Pancreas (tissue), 10 donors: ENCODE results near the gene SCUBE3. TPM values are rescaled to one million over a fixed set of nuclear protein-coding genes. Genes with fewer than 3 reads are reported as not detected.

Source experiments
- ATAC-seq, 4 donors: fragments of 200-7000 bp; cut with Tn5 transposase; one replicate each; pipeline versions ENCODE4 v1.8.0 to v1.9.1; 2020; ENCODE audit warnings: mild to moderate bottlenecking in 4 of 4, moderate library complexity in 4 of 4
- DNase-seq, 6 donors: peaks; one replicate each; pipeline ENCODE4 v3.0.0-alpha.2; 2020
- FAIRE-seq: peaks from 2 replicates; lab custom pipeline; 2012; peaks lifted over from hg19 to GRCh38; lab: Jason Lieb, UNC
- H3K27ac ChIP-seq, 4 donors: fragments of 200-600 bp; sonication (generic); 1 replicate in 3 of 4; 2 replicates in 1 of 4; pipeline versions ENCODE4 v1.5.0 to v1.8.0; 2020
- H3K27me3 ChIP-seq, 4 donors: fragments of 200-600 bp; one replicate each; pipeline ENCODE4 v1.8.0; 2021
- H3K36me3 ChIP-seq, 3 donors: fragments of 200-600 bp; sonication (generic) in 1 of 3; one replicate each; pipeline versions ENCODE4 v1.5.0 to v1.8.0; 2020 to 2021
- H3K4me1 ChIP-seq, 3 donors: fragments of 200-600 bp; one replicate each; pipeline ENCODE4 v1.8.0; 2021
- H3K4me3 ChIP-seq, 4 donors: fragments of 200-600 bp; sonication (generic) in 2 of 4; one replicate each; pipeline versions ENCODE4 v1.5.0 to v1.8.0; 2020 to 2021
- H3K9me3 ChIP-seq, 4 donors: fragments of 200-600 bp; one replicate each; pipeline ENCODE4 v1.8.0; 2021
- CTCF ChIP-seq, 4 donors: fragments of 200-600 bp; sonication (generic) in 3 of 4; IDR thresholded peaks; one replicate each; pipeline versions ENCODE4 v1.5.0 to v1.8.0; 2021; ENCODE audit warnings: antibody characterized with exemption in 4 of 4
- WGBS, 2 donors: extraction: QIAGEN DNeasy Blood & Tissue Kit; methylation state at CpG; one replicate each; pipeline ENCODE4 v1.1.7; 2013; 5-methylcytosine and 5-hydroxymethylcytosine counted together
- intact Hi-C, 3 donors: fragments of 100-400 bp; cut with DNase I; formaldehyde crosslinking; loops; one replicate each; pipeline versions ENCODE4 v1.11.1 to v1.14.2; 2022
- polyA plus RNA-seq, 2 donors: library from polyadenylated mRNA; stranded (reverse); fragments of 200-250 nt; gene quantifications; one replicate each; pipeline ENCODE4 v1.2.3, GENCODE V29; 2013
- total RNA-seq, 6 donors: library from RNA; stranded (reverse); fragmentation: NEBNext Ultra II Directional in 4 of 6; extraction: Animal tissue kit (Norgen Biotek cat#: 25700) in 4 of 6; gene quantifications; one replicate each; pipeline versions ENCODE4 v1.2.1 to v1.2.4, GENCODE V29; 2021 to 2023
- donor health status: healthy with polysubstance abuse.
- donor health status: DM: no; HTN: no; CAD: no; lungs with moderate emphysema.
- donor health status: DM: no; HTN: no; CAD: no.
- donor health status: control.
- donor health status: control.
- donor health status: Bipolar disorder and iron deficiency.
- donor health status: DM: yes; HTN: yes; CAD: no.
- donor health status: DM: no; HTN: no; CAD: no.
- donor health status: DM: no; HTN: no; CAD: no.
- donor health status: DM: yes; HTN: yes; CAD: no.

The SCUBE3 gene
- total and polyA plus RNA-seq, 8 donors, result 0.02 to 0.15 (median 0.03) TPM; not detected in 1

- no peak for ATAC-seq
- peaks cover 0 to 11% (median 0%) of the 10 kb centered on the region in 4 donors for H3K27me3 ChIP-seq
Observed at GRCh38 chr6:35216412-35216732, 2.6 kb downstream of the SCUBE3 start.

GRCh38 chr6:35216851-35217811 lies 3.4 kb downstream of the SCUBE3 start:
- WGBS, 2 donors, result 31 to 42% methylated on average over 12 to 16 of the region's 17 CpGs
- no peak for ATAC-seq
- peaks cover 0 to 11% (median 0%) of the 10 kb centered on the region in 4 donors for H3K27me3 ChIP-seq
- H3K4me1 ChIP-seq, result peaks cover 0 to 7% (median 0%) of the 10 kb centered on the region in 3 donors
- no peaks in the 10 kb centered on the region for H3K9me3 ChIP-seq
- no peak overlapping the region for H3K4me3 ChIP-seq
- H3K36me3 ChIP-seq, result no peaks in the 10 kb centered on the region
- intact Hi-C loops, result no loop called here
- no peak overlapping the region for H3K27ac ChIP-seq
- DNase-seq, result no peak
- no peak for TF ChIP-seq CTCF (IDR thresholded peaks at IDR 0.05)
- FAIRE-seq, result no peak

More at GRCh38 chr6:35216412-35216732, 2.6 kb downstream of the SCUBE3 start:
- intact Hi-C loops, result no loop called here
- Histone ChIP-seq H3K27ac (no peak overlapping the region), H3K4me3 (no peak overlapping the region), H3K36me3 (no peaks in the 10 kb centered on the region), H3K4me1 (peaks cover 0 to 7% (median 0%) of the 10 kb centered on the region in 3 donors), H3K9me3 (no peaks in the 10 kb centered on the region)
- DNase-seq (no peak), FAIRE-seq (no peak)
- TF ChIP-seq CTCF (IDR thresholded peaks at IDR 0.05), result no peak
- WGBS, 2 donors, result 94 to 95% methylated on average over 1 of the region's 1 CpG

GRCh38 chr6:35218021-35218420 lies 4.3 kb downstream of the SCUBE3 start:
- intact Hi-C loops, result no loop called here
- Histone ChIP-seq H3K27me3 (peaks cover 0 to 11% (median 0%) of the 10 kb centered on the region in 4 donors), H3K9me3 (no peaks in the 10 kb centered on the region), H3K27ac (no peak overlapping the region), H3K36me3 (no peaks in the 10 kb centered on the region), H3K4me3 (no peak overlapping the region), H3K4me1 (peaks cover 0 to 7% (median 0%) of the 10 kb centered on the region in 3 donors)
- TF ChIP-seq CTCF (IDR thresholded peaks at IDR 0.05), result no peak
- FAIRE-seq (no peak), ATAC-seq (no peak), DNase-seq (no peak)
- WGBS, 2 donors, result 54 to 60% methylated on average over 4 of the region's 4 CpGs

- ATAC-seq (no peak), DNase-seq (no peak), FAIRE-seq (no peak)
- no peak for TF ChIP-seq CTCF (IDR thresholded peaks at IDR 0.05)
- Histone ChIP-seq H3K27ac (no peak overlapping the region), H3K4me3 (no peak overlapping the region), H3K27me3 (peaks cover 0 to 6% (median 0%) of the 10 kb centered on the region in 4 donors), H3K4me1 (peaks cover 0 to 7% (median 0%) of the 10 kb centered on the region in 3 donors), H3K9me3 (no peaks in the 10 kb centered on the region), H3K36me3 (no peaks in the 10 kb centered on the region)
- WGBS, 2 donors, result 86 to 89% methylated on average over 4 of the region's 4 CpGs
- intact Hi-C loops, result no loop called here
Observed at GRCh38 chr6:35218456-35218855, 4.7 kb downstream of the SCUBE3 start.
